ENCODE data around the gene SIRT3. TPM values are rescaled to one million over a fixed set of nuclear protein-coding genes. Genes with fewer than 3 reads are reported as not detected.

SIRT3 gene
- total RNA-seq, 1 experiment from 2014 or later: 37.5 TPM

DNA sequence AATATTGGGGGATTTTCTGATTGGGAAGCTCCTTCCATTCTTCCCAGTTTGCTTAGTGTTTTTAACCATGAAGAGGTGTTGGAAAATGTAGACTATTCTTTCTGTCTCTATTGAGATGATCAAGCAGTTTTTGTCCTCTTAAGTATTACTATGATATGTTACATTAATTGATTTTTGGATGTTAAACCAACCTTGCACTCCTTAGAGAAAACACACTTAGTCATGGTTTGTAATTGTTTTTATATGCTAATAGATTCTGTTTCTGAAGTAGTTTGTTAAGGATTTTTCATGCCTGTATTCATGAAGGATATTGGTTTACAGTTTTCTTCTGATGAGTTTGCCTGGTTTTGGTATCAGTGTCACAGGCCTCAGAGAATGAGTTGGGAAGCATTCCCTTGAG lies 40.1 kb upstream of the SIRT3 start:
- Histone ChIP-seq H3K27ac (ENCODE audit: low read length) (no peak overlapping the region), H3K27me3 (ENCODE audit: control insufficient read depth, insufficient read depth, low read length) (peaks cover 3% of the 10 kb centered on the region), H3K4me1 (ENCODE audit: control insufficient read depth, insufficient read depth, low read length) (peaks cover 8% of the 10 kb centered on the region; the same call in 1 of the 2 replicates), H3K4me3 (ENCODE audit: low read depth in 2 of 2, low read length in 2 of 2) (no peak overlapping the region), H3K9me3 (ENCODE audit: control insufficient read depth, insufficient read depth, low read depth, low read length) (0 out of 2 replicates have a peak, but pooled peaks cover 3% of the 10 kb centered on the region), H3K36me3 (ENCODE audit: control insufficient read depth, insufficient read depth, low read length) (no peaks in the 10 kb centered on the region)
- intact Hi-C loops (cut with micrococcal nuclease; ENCODE audit: unreplicated experiment): no loop called here
- POLR2A ChIA-PET: interaction anchor here (0.6 kb wide), 1 partner anchor 959 kb away, joined by 3 read pairs; no protein-coding TSS in a partner anchor
- TF ChIP-seq, protein P1, sequence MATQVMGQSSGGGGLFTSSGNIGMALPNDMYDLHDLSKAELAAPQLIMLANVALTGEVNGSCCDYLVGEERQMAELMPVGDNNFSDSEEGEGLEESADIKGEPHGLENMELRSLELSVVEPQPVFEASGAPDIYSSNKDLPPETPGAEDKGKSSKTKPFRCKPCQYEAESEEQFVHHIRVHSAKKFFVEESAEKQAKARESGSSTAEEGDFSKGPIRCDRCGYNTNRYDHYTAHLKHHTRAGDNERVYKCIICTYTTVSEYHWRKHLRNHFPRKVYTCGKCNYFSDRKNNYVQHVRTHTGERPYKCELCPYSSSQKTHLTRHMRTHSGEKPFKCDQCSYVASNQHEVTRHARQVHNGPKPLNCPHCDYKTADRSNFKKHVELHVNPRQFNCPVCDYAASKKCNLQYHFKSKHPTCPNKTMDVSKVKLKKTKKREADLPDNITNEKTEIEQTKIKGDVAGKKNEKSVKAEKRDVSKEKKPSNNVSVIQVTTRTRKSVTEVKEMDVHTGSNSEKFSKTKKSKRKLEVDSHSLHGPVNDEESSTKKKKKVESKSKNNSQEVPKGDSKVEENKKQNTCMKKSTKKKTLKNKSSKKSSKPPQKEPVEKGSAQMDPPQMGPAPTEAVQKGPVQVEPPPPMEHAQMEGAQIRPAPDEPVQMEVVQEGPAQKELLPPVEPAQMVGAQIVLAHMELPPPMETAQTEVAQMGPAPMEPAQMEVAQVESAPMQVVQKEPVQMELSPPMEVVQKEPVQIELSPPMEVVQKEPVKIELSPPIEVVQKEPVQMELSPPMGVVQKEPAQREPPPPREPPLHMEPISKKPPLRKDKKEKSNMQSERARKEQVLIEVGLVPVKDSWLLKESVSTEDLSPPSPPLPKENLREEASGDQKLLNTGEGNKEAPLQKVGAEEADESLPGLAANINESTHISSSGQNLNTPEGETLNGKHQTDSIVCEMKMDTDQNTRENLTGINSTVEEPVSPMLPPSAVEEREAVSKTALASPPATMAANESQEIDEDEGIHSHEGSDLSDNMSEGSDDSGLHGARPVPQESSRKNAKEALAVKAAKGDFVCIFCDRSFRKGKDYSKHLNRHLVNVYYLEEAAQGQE (IDR thresholded peaks at IDR 0.05; ENCODE audit: insufficient read depth in 1 of 2, low read depth in 2 of 2, low read length in 1 of 2): no peak; a peak in 1 of 4 replicates
- TF ChIP-seq TCF7L2 (IDR thresholded peaks at IDR 0.05; ENCODE audit: low read depth, low read length): no peak
- no peak for TF ChIP-seq CTCF (IDR thresholded peaks at IDR 0.05)
- no peak for TF ChIP-seq SIN3A (IDR thresholded peaks at IDR 0.05; ENCODE audit: borderline replicate concordance, insufficient read depth, low read depth, low read length)
- TF ChIP-seq POLR2AphosphoS5 (IDR thresholded peaks at IDR 0.05; ENCODE audit: low read depth, low read length): no peak
- DNase-seq (ENCODE audit: low read depth, low spot score): no peak
- CTCF ChIA-PET: interaction anchor here (1.0 kb wide), 1 partner anchor 172 kb away, joined by 3 read pairs; no protein-coding TSS in a partner anchor
- no TSS peak for BruUV-seq (replicated peaks)
- in situ Hi-C loops (cut with HindIII; ENCODE audit: low pct_unique_long_range_greater_than_20kb, low sequenced_read_pairs): no loop called here
- ATAC-seq: no peak

DNA sequence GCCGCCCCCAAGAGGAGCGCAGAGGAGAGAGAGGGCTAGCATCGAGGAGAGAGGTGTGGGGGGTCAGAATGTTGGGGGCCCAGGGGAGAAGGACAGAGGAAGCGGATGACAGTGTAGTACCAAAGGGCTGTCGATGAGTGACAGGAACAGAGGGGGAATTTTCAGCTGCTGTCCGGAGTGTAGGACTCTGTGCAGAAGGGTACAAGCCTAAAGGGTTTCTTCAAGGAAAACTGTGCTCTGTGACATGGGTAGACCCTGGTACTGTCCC lies 36.7 kb upstream of the SIRT3 start:
- Histone ChIP-seq H3K9me3 (ENCODE audit: control insufficient read depth, insufficient read depth, low read depth, low read length) (0 out of 2 replicates have a peak, but pooled peaks cover 3% of the 10 kb centered on the region), H3K27me3 (ENCODE audit: control insufficient read depth, insufficient read depth, low read length) (no peaks in the 10 kb centered on the region; the same call in 1 of the 2 replicates), H3K4me3 (ENCODE audit: low read depth in 2 of 2, low read length in 2 of 2) (no peak overlapping the region), H3K36me3 (ENCODE audit: control insufficient read depth, insufficient read depth, low read length) (no peaks in the 10 kb centered on the region), H3K4me1 (ENCODE audit: control insufficient read depth, insufficient read depth, low read length) (peaks cover 11% of the 10 kb centered on the region), H3K27ac (ENCODE audit: low read length) (no peak overlapping the region)
- in situ Hi-C loops (cut with HindIII; ENCODE audit: low pct_unique_long_range_greater_than_20kb, low sequenced_read_pairs): no loop called here
- BruUV-seq (replicated peaks): no TSS peak
- ATAC-seq (no peak), DNase-seq (ENCODE audit: low read depth, low spot score) (no peak)
- POLR2A ChIA-PET: no interaction called here
- intact Hi-C loops (cut with micrococcal nuclease; ENCODE audit: unreplicated experiment): no loop called here
- TF ChIP-seq SIN3A (IDR thresholded peaks at IDR 0.05; ENCODE audit: borderline replicate concordance, insufficient read depth, low read depth, low read length) (no peak), POLR2AphosphoS5 (IDR thresholded peaks at IDR 0.05; ENCODE audit: low read depth, low read length) (no peak), CTCF (IDR thresholded peaks at IDR 0.05) (no peak), TCF7L2 (IDR thresholded peaks at IDR 0.05; ENCODE audit: low read depth, low read length) (no peak)
- TF ChIP-seq, protein P1 (IDR thresholded peaks at IDR 0.05; ENCODE audit: insufficient read depth in 1 of 2, low read depth in 2 of 2, low read length in 1 of 2): no peak
- CTCF ChIA-PET: no interaction called here
